ENCODE results near the gene ATOSA.

DNA sequence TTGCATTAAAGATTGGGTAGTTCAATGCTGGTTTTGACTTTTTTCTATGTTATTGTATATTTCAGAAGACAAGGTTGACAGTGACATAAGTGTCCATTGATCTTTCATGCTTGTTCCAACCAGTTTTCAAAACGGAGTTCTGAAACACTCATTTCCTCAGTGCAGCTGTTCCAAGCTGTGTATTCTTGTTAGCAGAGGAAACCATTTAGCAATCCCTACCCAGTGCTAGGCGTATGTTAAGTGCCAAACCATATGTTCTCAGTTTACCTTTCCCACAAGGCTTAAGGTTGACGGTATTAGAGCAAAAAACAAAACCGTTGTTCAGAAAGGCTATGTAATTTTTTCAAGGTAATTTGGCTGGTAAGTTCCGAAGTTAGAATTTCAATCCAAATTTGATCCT, 9.1 kb downstream of the ATOSA start:
- no peak for TF ChIP-seq FOXA1 (IDR thresholded peaks at IDR 0.05)
- no peak for TF ChIP-seq ARNT (IDR thresholded peaks at IDR 0.05)
- no peak for TF ChIP-seq BHLHE40 (IDR thresholded peaks at IDR 0.05; ENCODE audit: borderline replicate concordance)
- no peak for TF ChIP-seq FOXM1 (IDR thresholded peaks at IDR 0.05; ENCODE audit: borderline replicate concordance)
- TF ChIP-seq TARDBP (IDR thresholded peaks at IDR 0.05): no peak
- no peak for TF ChIP-seq FOXK2 (IDR thresholded peaks at IDR 0.05)
- TF ChIP-seq, protein P1, sequence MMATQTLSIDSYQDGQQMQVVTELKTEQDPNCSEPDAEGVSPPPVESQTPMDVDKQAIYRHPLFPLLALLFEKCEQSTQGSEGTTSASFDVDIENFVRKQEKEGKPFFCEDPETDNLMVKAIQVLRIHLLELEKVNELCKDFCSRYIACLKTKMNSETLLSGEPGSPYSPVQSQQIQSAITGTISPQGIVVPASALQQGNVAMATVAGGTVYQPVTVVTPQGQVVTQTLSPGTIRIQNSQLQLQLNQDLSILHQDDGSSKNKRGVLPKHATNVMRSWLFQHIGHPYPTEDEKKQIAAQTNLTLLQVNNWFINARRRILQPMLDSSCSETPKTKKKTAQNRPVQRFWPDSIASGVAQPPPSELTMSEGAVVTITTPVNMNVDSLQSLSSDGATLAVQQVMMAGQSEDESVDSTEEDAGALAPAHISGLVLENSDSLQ (IDR thresholded peaks at IDR 0.05): no peak

Data from HEK293T (cell line).